Measurements from ENCODE around the gene VARS2.

Gene VARS2

GRCh38 chr6:30939473-30939872 lies 25.4 kb downstream of the VARS2 start:
- TF ChIP-seq USF1 (IDR thresholded peaks at IDR 0.05) (no peak), MAX (IDR thresholded peaks at IDR 0.05) (peak; percentile 35; the same call in 1 of the 2 replicates), REST (IDR thresholded peaks at IDR 0.05; ENCODE audit: low read depth) (no peak), TCF12 (IDR thresholded peaks at IDR 0.05; ENCODE audit: low read depth) (0 out of 2 replicates have a peak, but pooled peaks have one; percentile 40), NFIC (IDR thresholded peaks at IDR 0.05) (peak; percentile 94), RAD21 (IDR thresholded peaks at IDR 0.05; ENCODE audit: low read depth) (no peak), CREB1 (IDR thresholded peaks at IDR 0.05; ENCODE audit: low read depth) (no peak), EP300 (IDR thresholded peaks at IDR 0.05; ENCODE audit: borderline replicate concordance) (peak; percentile 37; the same call in 1 of the 2 replicates), TAF1 (IDR thresholded peaks at IDR 0.05; ENCODE audit: low read depth) (no peak), TEAD4 (IDR thresholded peaks at IDR 0.05) (0 out of 2 replicates have a peak, but pooled peaks have one; percentile 12), EGR1 (IDR thresholded peaks at IDR 0.05) (no peak), ZBTB7A (IDR thresholded peaks at IDR 0.05; ENCODE audit: low read depth) (no peak), YY1 (IDR thresholded peaks at IDR 0.05; ENCODE audit: low read depth) (no peak)

GRCh38 chr6:30940361-30940986 lies 26.4 kb downstream of the VARS2 start, which contains the start of gene MUCL3:
Gene MUCL3, plus strand, starts transcription at chr6:30940973. Its CDS starts 27 bp downstream, at chr6:30941000.
- TF ChIP-seq MAX (IDR thresholded peaks at IDR 0.05): no peak

- TF ChIP-seq ZBTB7A (IDR thresholded peaks at IDR 0.05; ENCODE audit: low read depth) (no peak), TCF12 (IDR thresholded peaks at IDR 0.05; ENCODE audit: low read depth) (no peak), TAF1 (IDR thresholded peaks at IDR 0.05; ENCODE audit: low read depth) (no peak), TEAD4 (IDR thresholded peaks at IDR 0.05) (peak; percentile 95), EGR1 (IDR thresholded peaks at IDR 0.05) (no peak), REST (IDR thresholded peaks at IDR 0.05; ENCODE audit: low read depth) (no peak), CEBPB (IDR thresholded peaks at IDR 0.05) (no peak), NFIC (IDR thresholded peaks at IDR 0.05) (no peak), MAX (IDR thresholded peaks at IDR 0.05) (no peak), USF1 (IDR thresholded peaks at IDR 0.05) (0 out of 2 replicates have a peak, but pooled peaks have one; percentile 39), EP300 (IDR thresholded peaks at IDR 0.05; ENCODE audit: borderline replicate concordance) (no peak), CREB1 (IDR thresholded peaks at IDR 0.05; ENCODE audit: low read depth) (no peak), YY1 (IDR thresholded peaks at IDR 0.05; ENCODE audit: low read depth) (peak; percentile 78), RAD21 (IDR thresholded peaks at IDR 0.05; ENCODE audit: low read depth) (peak; percentile 61), FOXM1 (IDR thresholded peaks at IDR 0.05; ENCODE audit: borderline replicate concordance, low read depth) (no peak)
These were observed 28.5 kb downstream of the VARS2 start for GRCh38 chr6:30942338-30943060.

- TF ChIP-seq FOXM1 (IDR thresholded peaks at IDR 0.05; ENCODE audit: borderline replicate concordance, low read depth) (no peak), EGR1 (IDR thresholded peaks at IDR 0.05) (no peak), TCF12 (IDR thresholded peaks at IDR 0.05; ENCODE audit: low read depth) (no peak), TAF1 (IDR thresholded peaks at IDR 0.05; ENCODE audit: low read depth) (no peak), CREB1 (IDR thresholded peaks at IDR 0.05; ENCODE audit: low read depth) (no peak), TEAD4 (IDR thresholded peaks at IDR 0.05) (no peak), YY1 (IDR thresholded peaks at IDR 0.05; ENCODE audit: low read depth) (no peak), RAD21 (IDR thresholded peaks at IDR 0.05; ENCODE audit: low read depth) (no peak), EP300 (IDR thresholded peaks at IDR 0.05; ENCODE audit: borderline replicate concordance) (no peak), MAX (IDR thresholded peaks at IDR 0.05) (no peak), NFIC (IDR thresholded peaks at IDR 0.05) (no peak)
These were observed 30.0 kb downstream of the VARS2 start for GRCh38 chr6:30944051-30944450.

GRCh38 chr6:30945281-30945680 lies 31.2 kb downstream of the VARS2 start:
- TF ChIP-seq MAX (IDR thresholded peaks at IDR 0.05): no peak
- no peak for TF ChIP-seq YY1 (IDR thresholded peaks at IDR 0.05; ENCODE audit: low read depth)
- TF ChIP-seq RAD21 (IDR thresholded peaks at IDR 0.05; ENCODE audit: low read depth): no peak
- TF ChIP-seq NFIC (IDR thresholded peaks at IDR 0.05): no peak
- no peak for TF ChIP-seq TEAD4 (IDR thresholded peaks at IDR 0.05)
- TF ChIP-seq EGR1 (IDR thresholded peaks at IDR 0.05): no peak
- no peak for TF ChIP-seq FOXM1 (IDR thresholded peaks at IDR 0.05; ENCODE audit: borderline replicate concordance, low read depth)
- no peak for TF ChIP-seq TAF1 (IDR thresholded peaks at IDR 0.05; ENCODE audit: low read depth)
- no peak for TF ChIP-seq EP300 (IDR thresholded peaks at IDR 0.05; ENCODE audit: borderline replicate concordance)
- no peak for TF ChIP-seq CEBPB (IDR thresholded peaks at IDR 0.05)
- TF ChIP-seq REST (IDR thresholded peaks at IDR 0.05; ENCODE audit: low read depth): no peak
- no peak for TF ChIP-seq ZBTB7A (IDR thresholded peaks at IDR 0.05; ENCODE audit: low read depth)
- no peak for TF ChIP-seq USF1 (IDR thresholded peaks at IDR 0.05)
- TF ChIP-seq CREB1 (IDR thresholded peaks at IDR 0.05; ENCODE audit: low read depth): no peak
- TF ChIP-seq TCF12 (IDR thresholded peaks at IDR 0.05; ENCODE audit: low read depth): no peak

Data from Ishikawa (cell line).